ENCODE data around the gene NOL3. TPM values are rescaled to one million over a fixed set of nuclear protein-coding genes. Genes with fewer than 3 reads are reported as not detected.

NOL3 gene
- total RNA-seq, 1 donor from 2014 or later = 8.4 TPM

DNA sequence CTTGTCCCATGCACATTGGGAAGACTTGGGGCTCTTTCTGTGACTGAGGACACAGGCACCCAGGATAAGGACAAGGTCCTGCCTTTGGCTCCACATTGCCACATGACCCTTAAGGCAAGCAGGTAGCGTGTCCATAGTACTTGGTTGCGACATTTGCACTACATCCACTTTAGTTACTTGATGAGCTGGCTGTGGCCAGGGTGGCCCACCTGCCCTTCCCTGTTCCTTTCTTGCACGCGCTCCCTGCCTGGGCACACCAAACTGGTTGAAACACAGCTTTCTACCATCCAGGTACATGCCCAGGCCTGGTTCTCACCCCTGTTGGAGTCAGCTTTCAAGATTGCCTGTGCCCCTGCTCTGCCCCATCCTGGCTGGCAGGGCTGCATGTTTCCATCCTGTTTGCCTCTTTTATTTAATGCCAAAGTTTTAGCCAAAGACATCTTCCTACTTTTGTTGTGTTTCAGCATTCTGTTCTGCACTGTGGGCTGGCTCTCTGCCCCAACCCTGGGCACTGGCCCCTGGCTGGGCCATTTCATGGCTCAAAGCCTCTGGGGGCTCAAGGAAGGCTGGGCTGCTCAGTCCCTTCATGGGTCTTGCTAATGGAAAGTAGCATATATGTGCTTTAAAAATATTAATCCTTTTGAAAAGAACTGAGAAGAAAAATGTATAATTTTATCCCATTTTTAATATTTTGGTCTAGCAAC, 22.7 kb upstream of the NOL3 start:
- TF ChIP-seq, protein P1, sequence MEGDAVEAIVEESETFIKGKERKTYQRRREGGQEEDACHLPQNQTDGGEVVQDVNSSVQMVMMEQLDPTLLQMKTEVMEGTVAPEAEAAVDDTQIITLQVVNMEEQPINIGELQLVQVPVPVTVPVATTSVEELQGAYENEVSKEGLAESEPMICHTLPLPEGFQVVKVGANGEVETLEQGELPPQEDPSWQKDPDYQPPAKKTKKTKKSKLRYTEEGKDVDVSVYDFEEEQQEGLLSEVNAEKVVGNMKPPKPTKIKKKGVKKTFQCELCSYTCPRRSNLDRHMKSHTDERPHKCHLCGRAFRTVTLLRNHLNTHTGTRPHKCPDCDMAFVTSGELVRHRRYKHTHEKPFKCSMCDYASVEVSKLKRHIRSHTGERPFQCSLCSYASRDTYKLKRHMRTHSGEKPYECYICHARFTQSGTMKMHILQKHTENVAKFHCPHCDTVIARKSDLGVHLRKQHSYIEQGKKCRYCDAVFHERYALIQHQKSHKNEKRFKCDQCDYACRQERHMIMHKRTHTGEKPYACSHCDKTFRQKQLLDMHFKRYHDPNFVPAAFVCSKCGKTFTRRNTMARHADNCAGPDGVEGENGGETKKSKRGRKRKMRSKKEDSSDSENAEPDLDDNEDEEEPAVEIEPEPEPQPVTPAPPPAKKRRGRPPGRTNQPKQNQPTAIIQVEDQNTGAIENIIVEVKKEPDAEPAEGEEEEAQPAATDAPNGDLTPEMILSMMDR (conservative IDR thresholded peaks at IDR 0.05) = no peak
- H3K4me1 Mint-ChIP-seq (ENCODE audit: unreplicated experiment) = no peaks in the 10 kb centered on the region
- no peak overlapping the region for H3K4me3 Mint-ChIP-seq
- no peaks in the 10 kb centered on the region for H3K9me3 Mint-ChIP-seq
- no peak overlapping the region for H3K27ac Mint-ChIP-seq
- no peak for DNase-seq (ENCODE audit: extremely low spot score, unreplicated experiment)
- H3K36me3 Mint-ChIP-seq = peaks cover 23% of the 10 kb centered on the region
- H3K27me3 Mint-ChIP-seq = peaks cover 22% of the 10 kb centered on the region

DNA sequence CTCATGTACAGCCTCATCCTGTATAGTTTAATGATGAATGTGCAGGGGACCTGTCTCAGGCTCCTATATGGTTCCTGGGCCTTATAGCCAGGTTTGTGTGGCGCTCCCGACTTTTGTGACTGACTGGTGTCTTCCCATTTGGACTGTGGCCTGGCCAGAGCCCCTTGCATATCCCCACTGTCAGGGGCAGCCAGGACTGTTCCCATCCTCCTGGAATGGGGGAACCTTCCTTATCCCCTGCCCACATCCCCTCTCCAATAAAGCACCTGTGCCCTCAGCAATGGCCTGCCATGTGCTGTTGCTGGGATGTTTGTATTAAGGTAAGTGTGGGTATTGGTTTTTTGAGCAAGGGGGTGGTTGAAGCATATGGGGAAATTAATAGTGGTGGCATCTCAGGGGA, 22.1 kb upstream of the NOL3 start:
- TF ChIP-seq, protein P1 (conservative IDR thresholded peaks at IDR 0.05) = no peak
- Mint-ChIP-seq H3K36me3 (peaks cover 23% of the 10 kb centered on the region), H3K9me3 (no peaks in the 10 kb centered on the region), H3K4me1 (ENCODE audit: unreplicated experiment) (no peaks in the 10 kb centered on the region), H3K27ac (no peak overlapping the region), H3K27me3 (peaks cover 29% of the 10 kb centered on the region), H3K4me3 (peak overlapping the region; percentile 37)
- no peak for DNase-seq (ENCODE audit: extremely low spot score, unreplicated experiment)

DNA sequence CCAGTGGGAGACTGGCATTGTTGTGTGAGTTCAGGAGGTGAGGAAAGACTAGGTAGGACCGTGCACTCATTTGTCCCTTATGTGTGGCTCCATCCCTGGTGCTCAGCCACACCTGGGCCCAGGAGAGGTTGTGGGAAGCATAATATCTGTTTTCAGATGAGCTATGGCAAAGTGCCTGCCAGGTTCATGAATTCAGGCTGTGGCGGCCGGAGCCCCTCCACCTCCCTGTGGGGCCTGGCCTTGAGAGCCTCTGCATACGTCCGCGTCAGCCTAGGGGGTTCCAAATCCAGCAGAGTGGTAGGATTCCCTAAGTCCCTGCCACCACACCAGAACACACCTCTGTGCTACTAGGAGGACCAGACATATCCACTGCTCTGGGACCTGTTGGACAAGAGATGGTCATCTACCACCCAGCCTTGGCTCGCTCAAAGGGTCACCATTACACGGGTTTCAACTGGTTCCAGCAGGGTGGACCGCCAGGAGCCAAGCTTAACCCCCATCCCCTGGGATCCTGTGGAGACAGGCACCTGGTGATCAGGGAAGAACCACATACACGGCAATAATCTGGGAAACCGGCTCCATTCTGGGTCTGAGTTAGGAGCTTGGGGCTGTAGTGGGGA, 21.6 kb upstream of the NOL3 start:
- TF ChIP-seq, protein P1 (conservative IDR thresholded peaks at IDR 0.05) = no peak
- Mint-ChIP-seq H3K4me3 (peak overlapping the region; percentile 37), H3K36me3 (peaks cover 20% of the 10 kb centered on the region), H3K27me3 (peaks cover 34% of the 10 kb centered on the region), H3K9me3 (no peaks in the 10 kb centered on the region), H3K27ac (no peak overlapping the region), H3K4me1 (ENCODE audit: unreplicated experiment) (no peaks in the 10 kb centered on the region)
- no peak for DNase-seq (ENCODE audit: extremely low spot score, unreplicated experiment)

DNA sequence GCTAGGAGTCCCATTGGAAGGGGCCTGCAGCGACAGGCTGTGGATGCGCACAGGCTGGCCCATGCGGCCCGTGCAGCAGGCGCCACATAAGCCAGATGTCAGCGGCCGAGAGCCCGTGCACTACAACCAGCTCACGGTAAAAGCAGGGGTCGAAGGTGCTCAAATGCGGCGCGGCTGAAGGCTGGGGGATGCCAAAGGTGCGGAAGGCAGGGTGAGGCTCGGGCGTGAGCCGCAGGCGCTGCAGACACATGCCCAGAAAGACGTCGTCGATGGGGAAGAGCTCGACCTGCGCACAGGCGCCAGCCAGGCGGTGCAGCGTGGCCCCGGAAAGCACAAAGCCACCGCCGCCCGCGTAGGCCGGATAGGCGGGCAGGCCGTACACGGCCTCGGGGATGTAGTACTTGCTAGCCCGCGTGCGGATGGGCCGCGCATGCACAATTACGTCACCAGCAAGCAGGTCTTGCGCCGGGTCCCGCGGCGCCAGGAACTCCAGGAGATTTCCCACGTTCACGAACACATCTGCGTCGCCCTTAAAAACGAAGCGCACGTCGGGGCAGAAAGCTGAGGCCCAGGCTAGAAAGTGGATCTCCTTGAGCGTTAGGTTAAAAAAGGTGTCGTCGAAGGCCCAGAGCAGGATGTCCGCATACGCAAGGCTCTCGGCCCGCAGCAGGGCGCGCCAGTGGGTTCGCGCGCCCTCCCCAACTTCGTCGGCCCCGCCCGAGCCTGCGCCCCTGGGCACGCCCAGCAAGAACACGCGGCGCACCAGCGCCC, 20.9 kb upstream of the NOL3 start:
- H3K27ac Mint-ChIP-seq = no peak overlapping the region

DNA sequence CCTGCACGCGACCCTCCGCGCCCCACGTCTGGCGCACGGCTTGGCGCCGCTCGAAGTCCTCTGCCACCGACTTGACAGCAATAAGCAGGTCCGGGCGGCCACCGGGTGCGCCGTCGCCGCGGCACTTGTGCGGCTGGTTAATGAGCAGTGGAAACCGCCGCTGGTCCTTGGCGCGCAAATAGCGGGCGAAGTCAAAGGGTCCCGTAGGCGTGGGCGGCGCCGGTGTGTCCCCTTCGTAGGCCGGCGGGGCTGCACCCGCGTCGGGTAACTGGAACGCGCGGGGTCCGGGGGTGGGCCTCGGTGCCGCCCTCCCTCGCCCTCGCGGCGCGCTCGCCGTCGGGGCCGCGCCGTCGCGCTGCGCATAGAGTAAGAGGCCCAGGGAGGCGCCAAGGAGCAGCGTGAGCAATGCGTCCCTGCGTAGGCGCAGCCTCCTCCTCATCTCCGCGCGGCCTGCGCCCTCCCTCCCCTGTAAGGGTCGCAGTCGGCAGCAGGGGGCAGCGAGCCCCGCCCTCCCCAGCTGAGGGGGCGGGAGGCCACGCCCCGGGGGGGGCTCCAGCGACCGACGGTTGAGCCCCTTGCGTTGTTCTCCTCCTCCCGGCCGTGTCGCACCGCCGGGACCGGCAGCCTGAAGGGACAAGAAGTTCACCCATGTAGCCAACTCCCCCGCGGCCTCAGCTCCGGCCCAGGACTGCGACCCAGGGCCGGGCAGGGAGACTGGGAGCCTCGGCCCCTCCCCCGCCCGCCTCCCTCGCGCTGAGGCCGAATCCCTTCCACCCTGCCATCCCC, 20.1 kb upstream of the NOL3 start:
- TF ChIP-seq, protein P1 (conservative IDR thresholded peaks at IDR 0.05) = peak; percentile 52
- Mint-ChIP-seq H3K27ac (no peak overlapping the region), H3K9me3 (no peaks in the 10 kb centered on the region), H3K4me1 (ENCODE audit: unreplicated experiment) (no peaks in the 10 kb centered on the region), H3K27me3 (peaks cover 43% of the 10 kb centered on the region), H3K36me3 (peaks cover 12% of the 10 kb centered on the region), H3K4me3 (peak overlapping the region; percentile 85)
- DNase-seq (ENCODE audit: extremely low spot score, unreplicated experiment) = no peak

More for the DNA sequence above, 20.9 kb upstream of the NOL3 start:
- Mint-ChIP-seq H3K4me3 (peak overlapping the region; percentile 37), H3K27me3 (peaks cover 41% of the 10 kb centered on the region), H3K4me1 (ENCODE audit: unreplicated experiment) (no peaks in the 10 kb centered on the region), H3K9me3 (no peaks in the 10 kb centered on the region), H3K36me3 (peaks cover 16% of the 10 kb centered on the region)
- TF ChIP-seq, protein P1 (conservative IDR thresholded peaks at IDR 0.05) = no peak
- no peak for DNase-seq (ENCODE audit: extremely low spot score, unreplicated experiment)
